ENCODE results near the gene ZCCHC7.
"Not testable (repeated sequence)": the region's sequence is repeated elsewhere in the genome, so short reads cannot be mapped to it uniquely, and the experiment has no call there.

Gene ZCCHC7

GRCh38 chr9:37378613-37379004, 258.2 kb downstream of the ZCCHC7 start:
- DNase-seq (ENCODE audit: low spot score in 2 of 2) (no peak), ATAC-seq (no peak)
- peak overlapping the region; percentile 34 for H3K27ac Mint-ChIP-seq

GRCh38 chr9:37379835-37380234, 259.5 kb downstream of the ZCCHC7 start:
- DNase-seq (ENCODE audit: low spot score in 2 of 2) (no peak), ATAC-seq (no peak)
- Mint-ChIP-seq H3K36me3 (no peaks in the 10 kb centered on the region), H3K9me3 (no peaks in the 10 kb centered on the region), H3K4me3 (no peak overlapping the region), H3K27ac (no peak overlapping the region), H3K4me1 (peaks cover 11% of the 10 kb centered on the region)

More at GRCh38 chr9:37378613-37379004, 258.2 kb downstream of the ZCCHC7 start:
- no peaks in the 10 kb centered on the region for H3K9me3 Mint-ChIP-seq
- H3K4me1 Mint-ChIP-seq = peaks cover 11% of the 10 kb centered on the region
- peak overlapping the region; percentile 13 for H3K4me3 Mint-ChIP-seq
- H3K36me3 Mint-ChIP-seq = no peaks in the 10 kb centered on the region

- H3K9me3 Mint-ChIP-seq = no peaks in the 10 kb centered on the region
- no peak overlapping the region for H3K27ac Mint-ChIP-seq
- peaks cover 11% of the 10 kb centered on the region for H3K4me1 Mint-ChIP-seq
- no peak for DNase-seq (ENCODE audit: low spot score in 2 of 2)
- no peaks in the 10 kb centered on the region for H3K36me3 Mint-ChIP-seq
- no peak for ATAC-seq
- no peak overlapping the region for H3K4me3 Mint-ChIP-seq
Measured at GRCh38 chr9:37380570-37380969, 260.2 kb downstream of the ZCCHC7 start.

- no peaks in the 10 kb centered on the region for H3K36me3 Mint-ChIP-seq
- DNase-seq (ENCODE audit: low spot score in 2 of 2) (no peak), ATAC-seq (no peak)
- no peak overlapping the region for H3K4me3 Mint-ChIP-seq
- H3K9me3 Mint-ChIP-seq = no peaks in the 10 kb centered on the region
- H3K4me1 Mint-ChIP-seq = peaks cover 11% of the 10 kb centered on the region
- H3K27ac Mint-ChIP-seq = no peak overlapping the region
Measured at GRCh38 chr9:37381094-37381741, 260.8 kb downstream of the ZCCHC7 start.

- ATAC-seq = no peak
- Mint-ChIP-seq H3K27ac (no peak overlapping the region), H3K36me3 (no peaks in the 10 kb centered on the region), H3K4me3 (no peak overlapping the region), H3K9me3 (no peaks in the 10 kb centered on the region), H3K4me1 (peaks cover 11% of the 10 kb centered on the region)
- DNase-seq (ENCODE audit: low spot score in 2 of 2) = no peak
Measured at GRCh38 chr9:37382161-37382981, 262.0 kb downstream of the ZCCHC7 start.

GRCh38 chr9:37382982-37383357, 262.6 kb downstream of the ZCCHC7 start:
- no peak overlapping the region for H3K4me3 Mint-ChIP-seq
- H3K4me1 Mint-ChIP-seq = peaks cover 9% of the 10 kb centered on the region
- no peak for DNase-seq (ENCODE audit: low spot score in 2 of 2)
- no peaks in the 10 kb centered on the region for H3K9me3 Mint-ChIP-seq
- H3K27ac Mint-ChIP-seq = no peak overlapping the region
- ATAC-seq = no peak
- no peaks in the 10 kb centered on the region for H3K36me3 Mint-ChIP-seq

- DNase-seq (ENCODE audit: low spot score in 2 of 2) (no peak), ATAC-seq (no peak)
- H3K4me1 Mint-ChIP-seq = peaks cover 5% of the 10 kb centered on the region
- no peak overlapping the region for H3K27ac Mint-ChIP-seq
- H3K36me3 Mint-ChIP-seq = no peaks in the 10 kb centered on the region
- no peaks in the 10 kb centered on the region for H3K9me3 Mint-ChIP-seq
- no peak overlapping the region for H3K4me3 Mint-ChIP-seq
Measured at GRCh38 chr9:37383393-37383792, 263.0 kb downstream of the ZCCHC7 start.

- Mint-ChIP-seq H3K9me3 (no peaks in the 10 kb centered on the region), H3K4me1 (no peaks in the 10 kb centered on the region), H3K4me3 (no peak overlapping the region), H3K27ac (no peak overlapping the region), H3K36me3 (no peaks in the 10 kb centered on the region)
- no peak for DNase-seq (ENCODE audit: low spot score in 2 of 2)
- ATAC-seq = no peak
Measured at GRCh38 chr9:37383876-37384746, 263.7 kb downstream of the ZCCHC7 start.

GRCh38 chr9:37385286-37385685, 264.9 kb downstream of the ZCCHC7 start:
- H3K9me3 Mint-ChIP-seq = no peaks in the 10 kb centered on the region
- no peak overlapping the region for H3K27ac Mint-ChIP-seq
- no peaks in the 10 kb centered on the region for H3K4me1 Mint-ChIP-seq
- no peak overlapping the region for H3K4me3 Mint-ChIP-seq
- no peak for DNase-seq (ENCODE audit: low spot score in 2 of 2)
- ATAC-seq = no peak
- H3K36me3 Mint-ChIP-seq = no peaks in the 10 kb centered on the region

- Mint-ChIP-seq H3K9me3 (no peaks in the 10 kb centered on the region), H3K27ac (no peak overlapping the region), H3K4me3 (no peak overlapping the region), H3K4me1 (no peaks in the 10 kb centered on the region), H3K36me3 (no peaks in the 10 kb centered on the region)
- DNase-seq (ENCODE audit: low spot score in 2 of 2) (no peak), ATAC-seq (no peak)
Measured at GRCh38 chr9:37386988-37387387, 266.6 kb downstream of the ZCCHC7 start.

GRCh38 chr9:37390759-37391158, 270.4 kb downstream of the ZCCHC7 start:
- no peak for DNase-seq (ENCODE audit: low spot score in 2 of 2)
- Mint-ChIP-seq H3K4me1 (no peaks in the 10 kb centered on the region), H3K36me3 (no peaks in the 10 kb centered on the region), H3K27ac (no peak overlapping the region), H3K9me3 (no peaks in the 10 kb centered on the region), H3K4me3 (no peak overlapping the region)
- ATAC-seq = peak; percentile 51

GRCh38 chr9:37392272-37392671, 271.9 kb downstream of the ZCCHC7 start:
- DNase-seq (ENCODE audit: low spot score in 2 of 2) (no peak), ATAC-seq (no peak)
- no peak overlapping the region for H3K4me3 Mint-ChIP-seq
- no peak overlapping the region for H3K27ac Mint-ChIP-seq
- no peaks in the 10 kb centered on the region for H3K36me3 Mint-ChIP-seq
- H3K9me3 Mint-ChIP-seq = no peaks in the 10 kb centered on the region
- no peaks in the 10 kb centered on the region for H3K4me1 Mint-ChIP-seq

GRCh38 chr9:37395229-37395628, 274.9 kb downstream of the ZCCHC7 start:
- Mint-ChIP-seq H3K9me3 (no peaks in the 10 kb centered on the region), H3K4me1 (no peaks in the 10 kb centered on the region), H3K4me3 (no peak overlapping the region), H3K27ac (no peak overlapping the region), H3K36me3 (no peaks in the 10 kb centered on the region)
- ATAC-seq (no peak), DNase-seq (ENCODE audit: low spot score in 2 of 2) (no peak)

- H3K4me1 Mint-ChIP-seq = no peaks in the 10 kb centered on the region
Measured at GRCh38 chr9:37395663-37396062, 275.3 kb downstream of the ZCCHC7 start.

GRCh38 chr9:37397948-37398347, 277.6 kb downstream of the ZCCHC7 start:
- H3K27ac Mint-ChIP-seq; H3K9me3 Mint-ChIP-seq; H3K4me1 Mint-ChIP-seq; ATAC-seq; DNase-seq (ENCODE audit: low spot score in 2 of 2); H3K4me3 Mint-ChIP-seq; H3K36me3 Mint-ChIP-seq: not testable (repeated sequence)

More at GRCh38 chr9:37395663-37396062, 275.3 kb downstream of the ZCCHC7 start:
- Mint-ChIP-seq H3K27ac (no peak overlapping the region), H3K9me3 (no peaks in the 10 kb centered on the region), H3K4me3 (no peak overlapping the region), H3K36me3 (no peaks in the 10 kb centered on the region)
- no peak for DNase-seq (ENCODE audit: low spot score in 2 of 2)
- no peak for ATAC-seq
